ENCODE measurements around the gene DUSP9.

DUSP9 gene

DNA sequence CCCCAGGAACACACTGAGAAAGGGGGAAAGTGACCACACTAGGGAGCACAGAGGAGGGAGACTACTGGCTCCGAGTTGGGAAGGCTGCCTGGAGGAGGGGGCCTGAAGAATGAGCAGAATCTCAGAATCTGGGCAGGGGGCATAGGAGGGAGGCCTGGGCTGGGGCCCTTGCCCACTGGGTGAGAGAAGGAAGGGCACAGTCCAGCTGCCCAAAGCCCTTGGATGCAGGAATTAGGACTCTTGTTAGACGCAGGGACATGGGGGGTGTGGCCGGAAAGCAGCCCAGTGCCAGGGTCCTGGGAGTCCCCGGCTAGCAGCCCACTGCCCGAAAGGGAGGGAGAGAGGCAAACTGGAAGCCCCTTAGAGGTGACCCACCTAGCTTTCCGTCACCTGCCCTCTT, 1.9 kb upstream of the DUSP9 start:
- Histone ChIP-seq H3K27me3 (ENCODE audit: insufficient read depth, poor library complexity, severe bottlenecking) (peaks cover 50% of the 10 kb centered on the region), H3K27ac (replicated peaks) (no peak overlapping the region), H3K4me3 (replicated peaks; ENCODE audit: insufficient read depth, low read length) (no peak overlapping the region)
- TF ChIP-seq, protein P1, sequence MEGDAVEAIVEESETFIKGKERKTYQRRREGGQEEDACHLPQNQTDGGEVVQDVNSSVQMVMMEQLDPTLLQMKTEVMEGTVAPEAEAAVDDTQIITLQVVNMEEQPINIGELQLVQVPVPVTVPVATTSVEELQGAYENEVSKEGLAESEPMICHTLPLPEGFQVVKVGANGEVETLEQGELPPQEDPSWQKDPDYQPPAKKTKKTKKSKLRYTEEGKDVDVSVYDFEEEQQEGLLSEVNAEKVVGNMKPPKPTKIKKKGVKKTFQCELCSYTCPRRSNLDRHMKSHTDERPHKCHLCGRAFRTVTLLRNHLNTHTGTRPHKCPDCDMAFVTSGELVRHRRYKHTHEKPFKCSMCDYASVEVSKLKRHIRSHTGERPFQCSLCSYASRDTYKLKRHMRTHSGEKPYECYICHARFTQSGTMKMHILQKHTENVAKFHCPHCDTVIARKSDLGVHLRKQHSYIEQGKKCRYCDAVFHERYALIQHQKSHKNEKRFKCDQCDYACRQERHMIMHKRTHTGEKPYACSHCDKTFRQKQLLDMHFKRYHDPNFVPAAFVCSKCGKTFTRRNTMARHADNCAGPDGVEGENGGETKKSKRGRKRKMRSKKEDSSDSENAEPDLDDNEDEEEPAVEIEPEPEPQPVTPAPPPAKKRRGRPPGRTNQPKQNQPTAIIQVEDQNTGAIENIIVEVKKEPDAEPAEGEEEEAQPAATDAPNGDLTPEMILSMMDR (IDR thresholded peaks at IDR 0.05; ENCODE audit: insufficient read depth, low read length), result no peak
- TF ChIP-seq GABPA (IDR thresholded peaks at IDR 0.05; ENCODE audit: low read depth), result no peak
- TF ChIP-seq POLR2AphosphoS5 (IDR thresholded peaks at IDR 0.05; ENCODE audit: low read depth), result no peak
- TF ChIP-seq, protein P2, sequence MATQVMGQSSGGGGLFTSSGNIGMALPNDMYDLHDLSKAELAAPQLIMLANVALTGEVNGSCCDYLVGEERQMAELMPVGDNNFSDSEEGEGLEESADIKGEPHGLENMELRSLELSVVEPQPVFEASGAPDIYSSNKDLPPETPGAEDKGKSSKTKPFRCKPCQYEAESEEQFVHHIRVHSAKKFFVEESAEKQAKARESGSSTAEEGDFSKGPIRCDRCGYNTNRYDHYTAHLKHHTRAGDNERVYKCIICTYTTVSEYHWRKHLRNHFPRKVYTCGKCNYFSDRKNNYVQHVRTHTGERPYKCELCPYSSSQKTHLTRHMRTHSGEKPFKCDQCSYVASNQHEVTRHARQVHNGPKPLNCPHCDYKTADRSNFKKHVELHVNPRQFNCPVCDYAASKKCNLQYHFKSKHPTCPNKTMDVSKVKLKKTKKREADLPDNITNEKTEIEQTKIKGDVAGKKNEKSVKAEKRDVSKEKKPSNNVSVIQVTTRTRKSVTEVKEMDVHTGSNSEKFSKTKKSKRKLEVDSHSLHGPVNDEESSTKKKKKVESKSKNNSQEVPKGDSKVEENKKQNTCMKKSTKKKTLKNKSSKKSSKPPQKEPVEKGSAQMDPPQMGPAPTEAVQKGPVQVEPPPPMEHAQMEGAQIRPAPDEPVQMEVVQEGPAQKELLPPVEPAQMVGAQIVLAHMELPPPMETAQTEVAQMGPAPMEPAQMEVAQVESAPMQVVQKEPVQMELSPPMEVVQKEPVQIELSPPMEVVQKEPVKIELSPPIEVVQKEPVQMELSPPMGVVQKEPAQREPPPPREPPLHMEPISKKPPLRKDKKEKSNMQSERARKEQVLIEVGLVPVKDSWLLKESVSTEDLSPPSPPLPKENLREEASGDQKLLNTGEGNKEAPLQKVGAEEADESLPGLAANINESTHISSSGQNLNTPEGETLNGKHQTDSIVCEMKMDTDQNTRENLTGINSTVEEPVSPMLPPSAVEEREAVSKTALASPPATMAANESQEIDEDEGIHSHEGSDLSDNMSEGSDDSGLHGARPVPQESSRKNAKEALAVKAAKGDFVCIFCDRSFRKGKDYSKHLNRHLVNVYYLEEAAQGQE (IDR thresholded peaks at IDR 0.05; ENCODE audit: insufficient replicate concordance, low read depth), result no peak
- no peak for TF ChIP-seq SPI1 (IDR thresholded peaks at IDR 0.05; ENCODE audit: borderline replicate concordance, low read depth)
- no peak for DNase-seq (ENCODE audit: low read depth in 1 of 2, low spot score in 1 of 2)

DNA sequence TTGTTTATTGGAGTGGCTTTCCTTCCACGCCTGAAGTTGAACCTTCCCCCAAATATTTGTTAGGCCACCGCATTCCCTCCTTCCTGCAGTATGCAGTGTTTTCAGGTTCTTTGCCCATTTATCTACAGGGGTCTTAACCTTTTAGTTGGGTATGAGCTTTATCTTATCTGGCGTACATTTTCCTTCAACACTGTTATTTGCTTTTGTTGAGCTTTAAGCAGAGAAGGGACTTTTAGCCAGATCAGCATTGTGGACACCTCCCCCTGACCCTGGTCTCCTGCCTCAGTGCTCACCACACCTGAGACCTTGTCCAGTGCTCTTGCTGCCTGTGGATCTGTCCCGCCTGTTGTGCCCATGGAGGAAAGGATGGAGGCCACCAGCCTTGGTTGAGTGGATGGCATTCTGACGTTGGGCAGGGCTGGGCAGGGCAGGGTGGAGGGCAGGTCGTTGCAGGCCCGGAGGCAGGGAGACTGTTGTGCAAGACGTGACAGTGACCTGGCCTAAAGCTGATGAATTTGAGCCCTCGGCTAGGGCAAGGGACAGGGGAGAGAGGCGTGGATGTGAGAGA, 998 bp upstream of the DUSP9 start:
- DNase-seq (ENCODE audit: low read depth in 1 of 2, low spot score in 1 of 2), result no peak
- no peak for TF ChIP-seq POLR2AphosphoS5 (IDR thresholded peaks at IDR 0.05; ENCODE audit: low read depth)
- TF ChIP-seq, protein P1 (IDR thresholded peaks at IDR 0.05; ENCODE audit: insufficient read depth, low read length), result no peak
- TF ChIP-seq GABPA (IDR thresholded peaks at IDR 0.05; ENCODE audit: low read depth), result no peak
- Histone ChIP-seq H3K4me3 (replicated peaks; ENCODE audit: insufficient read depth, low read length) (no peak overlapping the region), H3K27me3 (ENCODE audit: insufficient read depth, poor library complexity, severe bottlenecking) (peaks cover 43% of the 10 kb centered on the region), H3K27ac (replicated peaks) (no peak overlapping the region)

DNA sequence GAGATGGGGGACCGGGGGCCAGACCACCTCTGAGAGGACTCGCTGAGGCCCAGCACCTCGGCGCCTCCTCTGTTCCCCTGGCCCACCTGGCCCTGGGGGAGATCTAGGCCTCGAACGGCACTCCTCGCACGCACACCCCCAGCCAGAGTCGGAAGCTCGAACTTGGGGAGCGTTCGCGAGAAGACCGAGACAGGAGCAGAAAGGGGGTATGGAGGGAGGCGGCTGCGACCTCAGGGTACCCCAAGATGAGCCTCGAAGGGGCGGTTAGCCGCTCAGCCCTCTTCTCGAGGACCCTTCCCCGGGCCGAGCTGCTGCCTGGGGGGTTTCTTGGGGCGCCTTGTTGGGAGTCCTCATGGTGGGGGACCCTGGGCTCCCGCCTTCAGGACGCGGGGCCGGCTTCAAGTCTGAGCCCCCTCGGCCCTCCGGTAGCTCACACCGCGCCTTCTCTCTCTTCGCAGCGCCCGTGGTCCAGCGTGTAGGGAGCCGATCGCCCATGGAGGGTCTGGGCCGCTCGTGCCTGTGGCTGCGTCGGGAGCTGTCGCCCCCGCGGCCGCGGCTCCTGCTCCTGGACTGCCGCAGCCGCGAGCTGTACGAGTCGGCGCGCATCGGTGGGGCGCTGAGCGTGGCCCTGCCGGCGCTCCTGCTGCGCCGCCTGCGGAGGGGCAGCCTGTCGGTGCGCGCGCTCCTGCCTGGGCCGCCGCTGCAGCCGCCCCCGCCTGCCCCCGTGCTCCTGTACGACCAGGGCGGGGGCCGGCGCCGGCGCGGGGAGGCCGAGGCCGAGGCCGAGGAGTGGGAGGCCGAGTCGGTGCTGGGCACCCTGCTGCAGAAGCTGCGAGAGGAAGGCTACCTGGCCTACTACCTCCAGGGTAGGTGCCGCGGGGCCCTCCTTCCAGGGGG, 706 bp downstream of the DUSP9 start:
- TF ChIP-seq, protein P1 (IDR thresholded peaks at IDR 0.05; ENCODE audit: insufficient read depth, low read length), result no peak
- TF ChIP-seq, protein P2 (IDR thresholded peaks at IDR 0.05; ENCODE audit: insufficient replicate concordance, low read depth), result no peak
- TF ChIP-seq POLR2AphosphoS5 (IDR thresholded peaks at IDR 0.05; ENCODE audit: low read depth), result no peak
- TF ChIP-seq GABPA (IDR thresholded peaks at IDR 0.05; ENCODE audit: low read depth), result no peak
- TF ChIP-seq SPI1 (IDR thresholded peaks at IDR 0.05; ENCODE audit: borderline replicate concordance, low read depth), result no peak
- H3K27ac ChIP-seq (replicated peaks), result no peak overlapping the region
- H3K27me3 ChIP-seq (ENCODE audit: insufficient read depth, poor library complexity, severe bottlenecking), result peaks cover 34% of the 10 kb centered on the region
- DNase-seq (ENCODE audit: low read depth in 1 of 2, low spot score in 1 of 2), result no peak
- no peak overlapping the region for H3K4me3 ChIP-seq (replicated peaks; ENCODE audit: insufficient read depth, low read length)

Data from HL-60 (cell line).